Germinal center (tissue), 1 donor: ENCODE data around the gene BICC1.

Experiments used
- DNase-seq: peaks from one replicate; pipeline ENCODE4 v3.0.0; 2012; ENCODE audit warnings: mixed read lengths, low spot score

BICC1 gene

GRCh38 chr10:58647376-58648112, 134.9 kb downstream of the BICC1 start:
- no peak for DNase-seq

GRCh38 chr10:58648131-58648530, 135.5 kb downstream of the BICC1 start:
- DNase-seq = no peak

DNA sequence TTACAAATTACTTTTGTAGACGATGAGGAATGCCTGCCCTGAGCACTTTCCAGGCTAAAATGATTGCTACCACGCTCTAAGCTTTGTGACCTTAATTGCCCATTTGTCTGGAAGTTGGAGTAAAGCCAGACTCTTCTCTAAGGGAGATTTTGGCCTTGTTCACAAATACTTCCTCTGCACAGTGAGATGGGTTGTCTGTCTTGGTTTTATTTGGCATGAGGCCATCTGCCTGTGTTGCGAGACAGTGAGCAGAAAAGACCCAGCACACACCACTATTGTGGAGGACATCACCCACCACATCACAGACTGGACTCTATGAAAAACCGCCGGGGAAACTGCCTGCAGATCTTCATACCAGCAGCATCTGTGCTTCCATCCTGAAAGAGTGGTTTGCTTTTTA, 138.4 kb downstream of the BICC1 start:
- no peak for DNase-seq

- DNase-seq = no peak
These were observed 139.1 kb downstream of the BICC1 start for GRCh38 chr10:58651742-58652141.

DNA sequence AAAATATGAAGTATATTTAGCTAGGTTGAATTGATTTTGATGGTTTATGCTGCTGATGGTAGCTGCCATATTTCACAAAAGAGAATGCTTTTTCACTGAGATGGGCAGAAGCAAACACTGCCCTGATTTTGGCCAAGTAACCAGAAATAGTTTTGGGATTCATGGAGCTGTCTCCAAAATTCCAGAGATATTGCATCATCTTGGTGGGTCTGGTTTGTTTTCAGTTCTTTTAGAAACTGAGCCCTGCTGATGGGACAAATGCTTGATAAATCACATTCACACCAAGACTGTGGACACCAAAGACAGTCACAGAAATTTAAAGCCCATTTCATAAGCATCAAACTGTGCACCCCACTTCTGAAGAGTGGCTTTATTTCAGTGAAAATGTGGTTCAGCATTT, 140.5 kb downstream of the BICC1 start:
- no peak for DNase-seq

GRCh38 chr10:58660575-58661255, 148.0 kb downstream of the BICC1 start:
- DNase-seq = no peak

- no peak for DNase-seq
These were observed 148.7 kb downstream of the BICC1 start for GRCh38 chr10:58661336-58661735.

- DNase-seq = no peak
These were observed 149.2 kb downstream of the BICC1 start for GRCh38 chr10:58661902-58662301.

DNA sequence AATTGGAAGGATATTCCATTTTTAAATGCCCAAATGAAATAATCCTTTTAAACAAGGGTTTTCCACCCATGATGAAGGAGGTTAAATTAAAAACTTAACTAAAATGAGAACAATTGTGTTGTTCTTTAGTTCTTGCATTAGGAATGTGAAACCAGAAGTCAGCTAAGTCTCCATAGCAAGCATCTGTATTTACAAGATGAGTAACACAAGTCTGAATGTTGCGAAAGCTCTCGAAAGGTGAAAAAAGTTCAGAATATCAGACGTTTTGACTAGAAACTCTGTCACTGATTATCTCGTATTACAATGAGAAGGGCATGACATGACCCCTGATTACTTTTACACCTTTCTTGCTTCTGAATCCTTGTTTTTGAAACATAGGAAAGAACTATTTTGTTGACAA, 149.6 kb downstream of the BICC1 start:
- DNase-seq = no peak

GRCh38 chr10:58665361-58665760, 152.7 kb downstream of the BICC1 start:
- DNase-seq = no peak

GRCh38 chr10:58666024-58666423, 153.4 kb downstream of the BICC1 start:
- DNase-seq = no peak

GRCh38 chr10:58667658-58668310, 155.1 kb downstream of the BICC1 start:
- no peak for DNase-seq

DNA sequence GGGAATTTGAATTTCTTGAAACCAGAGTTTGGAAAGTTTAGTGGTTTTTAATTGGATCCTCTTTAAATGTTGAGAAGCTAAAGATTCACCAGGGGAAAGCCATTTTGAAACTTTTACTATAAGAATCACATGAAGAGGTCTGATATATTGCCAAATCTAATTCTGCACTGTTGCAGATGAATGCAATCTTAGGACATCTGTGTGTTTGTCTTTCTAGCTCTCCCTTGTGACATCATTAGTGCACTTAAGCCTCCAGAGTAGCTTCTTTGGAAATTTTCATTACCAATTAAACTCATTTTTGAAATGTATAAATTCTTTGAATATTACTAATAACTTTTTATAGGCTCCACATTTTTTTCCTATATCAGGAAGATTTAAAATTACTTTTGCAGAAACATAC, 160.2 kb downstream of the BICC1 start:
- DNase-seq = no peak

DNA sequence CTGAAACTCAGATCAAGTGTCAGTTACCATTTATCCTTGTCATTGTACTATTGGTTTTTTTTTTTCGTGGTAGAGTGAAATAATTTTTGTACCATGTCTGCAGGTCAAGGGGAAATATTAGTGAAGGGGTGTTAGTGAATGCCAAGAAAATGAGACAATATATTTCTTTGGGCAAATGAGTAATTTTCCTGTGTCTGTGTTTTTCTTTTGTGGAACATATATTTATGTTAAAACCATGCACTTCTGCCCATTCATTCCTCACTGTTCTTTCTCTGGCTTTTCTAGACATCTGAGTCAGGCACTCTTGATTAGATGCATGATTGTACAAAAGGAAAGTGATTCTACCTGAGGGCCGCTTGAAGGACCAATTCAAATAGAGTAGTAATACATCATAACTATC, 161.6 kb downstream of the BICC1 start:
- no peak for DNase-seq

DNA sequence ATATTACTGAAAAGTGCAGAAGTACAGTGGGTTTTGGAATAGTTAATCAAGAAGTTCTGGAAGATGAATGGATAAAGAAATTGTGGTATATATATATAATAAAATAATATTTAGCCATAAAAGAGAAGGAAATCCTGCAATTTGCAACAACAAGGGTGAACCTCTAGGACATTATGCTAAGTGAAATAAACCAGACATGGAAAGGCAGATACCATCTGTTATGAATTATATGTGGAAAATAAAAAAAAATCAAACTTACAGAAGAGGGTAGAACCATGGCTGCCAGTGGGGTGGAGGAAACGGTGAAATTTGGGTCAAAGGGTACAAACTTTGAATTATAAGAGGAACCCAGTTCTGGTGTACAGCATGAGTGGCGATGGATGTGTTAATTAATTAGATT, 162.6 kb downstream of the BICC1 start:
- DNase-seq = no peak

DNA sequence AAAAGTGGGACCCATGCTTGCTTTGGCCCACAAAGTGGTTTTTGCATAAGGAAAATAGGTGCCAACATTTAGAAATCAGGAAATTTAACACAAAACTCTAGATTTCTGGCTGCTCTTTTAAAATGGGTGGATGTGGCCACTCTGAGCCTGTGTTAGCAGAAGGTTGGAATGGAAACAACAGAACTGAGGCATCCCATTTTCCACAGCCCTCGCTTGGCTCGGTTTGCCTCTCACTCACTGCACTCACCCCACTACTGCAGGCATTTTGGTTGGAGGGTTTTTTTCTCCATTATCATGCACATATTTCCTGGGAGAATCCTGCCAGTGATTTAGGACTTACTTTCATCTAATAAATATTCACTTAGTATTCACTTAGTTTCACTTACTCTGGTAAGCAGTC, 178.9 kb downstream of the BICC1 start:
- no peak for DNase-seq

DNA sequence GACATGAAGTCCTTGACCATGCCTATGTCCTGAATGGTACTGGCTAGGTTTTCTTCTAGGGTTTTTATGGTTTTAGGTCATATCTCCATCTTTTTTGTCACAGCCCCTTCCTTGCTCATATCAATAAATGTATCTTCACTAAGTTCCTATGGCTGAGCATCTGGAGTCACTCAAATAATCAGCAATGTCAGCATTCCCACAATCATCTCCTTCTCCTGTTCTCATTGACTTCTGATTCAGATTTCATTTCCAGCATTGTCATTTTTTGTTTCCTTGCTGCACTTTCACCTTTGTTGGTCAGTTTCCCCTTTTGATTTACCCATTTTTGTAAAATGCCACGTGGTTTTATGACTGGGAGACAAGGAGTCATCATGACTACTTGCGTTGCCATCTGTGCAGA, 181.2 kb downstream of the BICC1 start:
- no peak for DNase-seq

- DNase-seq = no peak
These were observed 182.3 kb downstream of the BICC1 start for GRCh38 chr10:58695022-58695421.

DNA sequence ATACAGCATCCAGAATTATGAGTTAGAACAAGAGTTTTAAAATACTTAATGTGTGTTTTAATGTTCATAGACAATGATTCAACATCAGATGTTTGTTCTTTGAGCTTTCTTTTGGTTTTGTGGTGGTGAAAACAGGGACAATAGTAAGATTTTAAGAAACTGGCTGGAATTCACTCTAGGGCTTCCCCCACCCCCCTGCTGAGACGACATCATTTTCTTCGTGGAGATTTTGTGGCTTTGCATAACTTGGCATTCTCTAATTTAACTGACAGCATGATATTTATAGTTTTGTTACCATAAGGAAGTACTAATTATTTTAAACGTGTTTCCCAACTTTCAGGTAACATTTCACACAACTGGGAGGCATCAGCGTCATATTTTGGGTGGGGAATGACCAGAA, 184.1 kb downstream of the BICC1 start:
- DNase-seq = no peak

DNA sequence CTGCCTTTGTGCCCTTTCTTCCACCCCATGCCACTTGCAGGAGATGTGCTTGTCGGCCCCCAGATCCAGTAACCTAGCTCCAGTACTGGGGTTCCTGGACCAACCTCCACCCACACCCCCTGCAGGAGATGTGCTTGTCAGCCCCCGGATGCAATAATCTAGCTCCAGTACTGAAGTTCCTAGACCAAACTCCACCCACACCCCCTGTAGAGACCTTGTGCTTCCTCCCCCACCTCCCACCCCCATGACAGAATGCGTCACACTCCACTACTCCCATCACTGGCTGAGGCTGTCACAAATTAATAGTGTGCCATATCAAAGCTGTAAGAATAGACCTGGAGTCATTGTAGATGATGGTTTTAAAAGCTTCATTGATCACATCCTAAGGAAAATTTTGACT, 185.0 kb downstream of the BICC1 start:
- DNase-seq = no peak

GRCh38 chr10:58698777-58699356, 186.2 kb downstream of the BICC1 start:
- no peak for DNase-seq

DNA sequence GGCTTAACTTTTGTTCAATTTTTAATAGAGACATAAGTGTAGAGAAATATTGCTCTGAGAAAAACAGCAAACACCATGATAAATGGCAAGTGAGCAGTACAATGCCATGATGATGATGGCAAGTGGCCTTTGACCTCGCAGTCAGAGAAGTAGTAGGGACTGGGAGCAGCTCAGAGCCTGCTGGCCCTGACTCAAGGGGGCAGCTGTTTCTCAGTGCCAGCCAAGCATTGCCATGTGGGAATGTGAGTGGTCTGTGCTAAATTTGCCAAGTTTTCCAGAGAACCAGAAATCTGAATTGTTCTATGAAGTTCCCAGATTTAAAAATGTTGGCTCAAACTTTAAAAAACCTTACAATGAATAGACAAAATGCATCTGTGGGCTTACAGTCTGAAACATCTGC, 187.9 kb downstream of the BICC1 start:
- DNase-seq = no peak
